Measurements from ENCODE around the gene CFTR. TPM values are rescaled to one million over a fixed set of nuclear protein-coding genes. Genes with fewer than 3 reads are reported as not detected.

Gene CFTR
- total and polyA plus RNA-seq, 2 of the 8 experiments (the other 6 are each of a cell fraction or from before 2014, with no cell fraction given), result 1.2 to 1.6 TPM

DNA sequence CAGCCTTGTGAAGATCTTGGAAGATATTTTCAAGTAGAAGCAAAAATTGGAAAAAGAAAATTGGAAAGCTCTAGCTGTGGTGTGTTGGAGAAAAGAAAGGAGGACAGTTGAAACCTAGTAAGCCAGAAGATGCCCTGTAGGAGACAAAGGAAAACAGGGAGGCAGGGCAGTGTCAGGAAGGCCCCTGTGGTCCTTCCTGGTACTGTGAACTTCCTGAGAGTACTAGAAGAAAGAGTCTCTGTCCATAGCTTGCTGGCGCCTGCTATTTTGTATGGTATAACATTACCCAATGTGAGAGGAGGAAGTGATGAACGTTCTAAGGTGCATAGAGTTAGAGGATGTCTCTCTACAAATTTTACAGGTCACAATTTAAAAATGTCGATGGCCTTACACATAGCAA lies 210.3 kb downstream of the CFTR start:
- H3K23me2 ChIP-seq (ENCODE audit: low read depth, low read length), result no peaks in the 10 kb centered on the region
- H3K9ac ChIP-seq (replicated peaks in 1 of 4; ENCODE audit: extremely low read depth in 1 of 4, low read depth in 3 of 4, low read length in 3 of 4), result no peak overlapping the region
- no peak overlapping the region for H2BK5ac ChIP-seq (ENCODE audit: low read depth, low read length)
- H3K27me3 ChIP-seq (replicated peaks in 1 of 4; ENCODE audit: control insufficient read depth in 3 of 4, extremely low read depth in 1 of 4, insufficient read depth in 3 of 4, low read length in 3 of 4), result peaks cover 0 to 1% (median 0%) of the 10 kb centered on the region in 4 experiments; a peak in 1 of 7 replicates
- H4K20me1 ChIP-seq (replicated peaks in 1 of 2; ENCODE audit: control insufficient read depth in 1 of 2, insufficient read depth in 2 of 2, low read length in 2 of 2), result no peaks in the 10 kb centered on the region
- no peaks in the 10 kb centered on the region for H3K79me2 ChIP-seq (ENCODE audit: control insufficient read depth in 1 of 2, insufficient read depth in 2 of 2, low read length in 2 of 2)
- H2BK12ac ChIP-seq (ENCODE audit: low read depth, low read length), result no peak overlapping the region
- H3K4me1 ChIP-seq (replicated peaks in 1 of 4; ENCODE audit: control insufficient read depth in 3 of 4, insufficient read depth in 4 of 4, low read length in 3 of 4), result no peaks in the 10 kb centered on the region; a peak in 1 of 7 replicates
- H3K18ac ChIP-seq (ENCODE audit: extremely low read depth, low read length), result no peak overlapping the region; the same call in 1 of the 2 replicates
- no peak overlapping the region for H2BK15ac ChIP-seq (ENCODE audit: low read length)
- H2BK20ac ChIP-seq (ENCODE audit: low read length), result no peak overlapping the region
- no peak overlapping the region for H4K91ac ChIP-seq (replicated peaks; ENCODE audit: insufficient read length, low read length)
- DNase-seq (ENCODE audit: low read depth in 1 of 2, low spot score in 2 of 2) (no peak), FAIRE-seq (no peak)
- POLR2A ChIA-PET (ENCODE audit: partially characterized antibody), result no interaction called here
- no peak overlapping the region for H3K14ac ChIP-seq (ENCODE audit: insufficient read length)
- H2AFZ ChIP-seq (ENCODE audit: low read length), result 0 out of 2 replicates have a peak overlapping the region, but pooled peaks have one; percentile 81
- CTCF ChIA-PET (ENCODE audit: partially characterized antibody), result interaction anchor here (0.8 to 1.4 kb wide), 3 partner anchors 17 to 26 kb away, joined by 3 to 5 read pairs (median 4); no protein-coding TSS in a partner anchor
- no peak overlapping the region for H3K23ac ChIP-seq (ENCODE audit: insufficient read length)
- H2BK120ac ChIP-seq (replicated peaks; ENCODE audit: low read depth, low read length), result no peak overlapping the region
- H3K4ac ChIP-seq (replicated peaks; ENCODE audit: insufficient read length, low read depth, low read length), result no peak overlapping the region
- TF ChIP-seq FOSL1 (IDR thresholded peaks at IDR 0.05; ENCODE audit: insufficient read depth, low read depth, low read length) (no peak), RFX5 (IDR thresholded peaks at IDR 0.05; ENCODE audit: borderline replicate concordance, low read depth, low read length) (no peak), EZH2 (IDR thresholded peaks at IDR 0.05; ENCODE audit: low read depth, low read length, severe bottlenecking) (no peak), RXRA (IDR thresholded peaks at IDR 0.05; ENCODE audit: insufficient read depth, low read depth, low read length) (no peak), RAD21 (IDR thresholded peaks at IDR 0.05 in 1 of 2, conservative IDR thresholded peaks at IDR 0.05 in 1 of 2; ENCODE audit: low read depth in 2 of 2, low read length in 2 of 2) (no peak), HDAC6 (IDR thresholded peaks at IDR 0.05; ENCODE audit: low read depth, low read length) (no peak), ASH2L (IDR thresholded peaks at IDR 0.05; ENCODE audit: low read length) (no peak), CHD2 (IDR thresholded peaks at IDR 0.05; ENCODE audit: low read length) (no peak)
- TF ChIP-seq, protein P1, sequence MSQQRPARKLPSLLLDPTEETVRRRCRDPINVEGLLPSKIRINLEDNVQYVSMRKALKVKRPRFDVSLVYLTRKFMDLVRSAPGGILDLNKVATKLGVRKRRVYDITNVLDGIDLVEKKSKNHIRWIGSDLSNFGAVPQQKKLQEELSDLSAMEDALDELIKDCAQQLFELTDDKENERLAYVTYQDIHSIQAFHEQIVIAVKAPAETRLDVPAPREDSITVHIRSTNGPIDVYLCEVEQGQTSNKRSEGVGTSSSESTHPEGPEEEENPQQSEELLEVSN (IDR thresholded peaks at IDR 0.05), result no peak
- TF ChIP-seq, protein P2, sequence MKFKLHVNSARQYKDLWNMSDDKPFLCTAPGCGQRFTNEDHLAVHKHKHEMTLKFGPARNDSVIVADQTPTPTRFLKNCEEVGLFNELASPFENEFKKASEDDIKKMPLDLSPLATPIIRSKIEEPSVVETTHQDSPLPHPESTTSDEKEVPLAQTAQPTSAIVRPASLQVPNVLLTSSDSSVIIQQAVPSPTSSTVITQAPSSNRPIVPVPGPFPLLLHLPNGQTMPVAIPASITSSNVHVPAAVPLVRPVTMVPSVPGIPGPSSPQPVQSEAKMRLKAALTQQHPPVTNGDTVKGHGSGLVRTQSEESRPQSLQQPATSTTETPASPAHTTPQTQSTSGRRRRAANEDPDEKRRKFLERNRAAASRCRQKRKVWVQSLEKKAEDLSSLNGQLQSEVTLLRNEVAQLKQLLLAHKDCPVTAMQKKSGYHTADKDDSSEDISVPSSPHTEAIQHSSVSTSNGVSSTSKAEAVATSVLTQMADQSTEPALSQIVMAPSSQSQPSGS (IDR thresholded peaks at IDR 0.05; ENCODE audit: low read length), result no peak
- no peaks in the 10 kb centered on the region for H3K36me3 ChIP-seq (ENCODE audit: control insufficient read depth in 2 of 4, insufficient read depth in 4 of 4, low read length in 3 of 4)
- WGBS, 2 experiments (ENCODE audit: extremely low coverage in 1 of 2, insufficient coverage in 1 of 2, insufficient read length in 1 of 2, insufficient replicate concordance in 2 of 2, low coverage in 1 of 2, low lambda C conversion rate in 2 of 2, missing lambda C conversion rate in 1 of 2), result 93% methylated on average over 3 of the region's 3 CpGs; no CpG with 5 or more reads in 1 of the 2 experiments
- no peak overlapping the region for H3K27ac ChIP-seq (ENCODE audit: low read depth, low read length)
- H3K9me3 ChIP-seq (ENCODE audit: insufficient read depth in 2 of 2, low read depth in 1 of 2, low read length in 1 of 2), result no peaks in the 10 kb centered on the region
- H3K79me1 ChIP-seq (ENCODE audit: low read depth, low read length), result no peaks in the 10 kb centered on the region
- no peak overlapping the region for H3K4me3 ChIP-seq (ENCODE audit: extremely low read depth in 1 of 4, insufficient read depth in 2 of 4, low read depth in 3 of 4, low read length in 4 of 4)
- H4K5ac ChIP-seq (ENCODE audit: insufficient read length, low read depth, low read length), result no peak overlapping the region
- H3K56ac ChIP-seq (replicated peaks; ENCODE audit: insufficient read length, low read depth, low read length), result no peak overlapping the region
- no peak overlapping the region for H4K8ac ChIP-seq (ENCODE audit: extremely low read depth, insufficient read depth, low read length)
- no peak overlapping the region for H3K4me2 ChIP-seq (ENCODE audit: insufficient read depth in 1 of 2, low read depth in 2 of 2, low read length in 2 of 2)
- no peak overlapping the region for H2AK5ac ChIP-seq (ENCODE audit: low read depth, low read length)
